NCI-H128 (cell line): Measurements from ENCODE around the gene EYS.

Experiments
- DNase-seq: peaks from one replicate; lab custom pipeline; 2025; ENCODE audit not compliant: unreplicated experiment; lab: John Stamatoyannopoulos, UW

Gene EYS

DNA sequence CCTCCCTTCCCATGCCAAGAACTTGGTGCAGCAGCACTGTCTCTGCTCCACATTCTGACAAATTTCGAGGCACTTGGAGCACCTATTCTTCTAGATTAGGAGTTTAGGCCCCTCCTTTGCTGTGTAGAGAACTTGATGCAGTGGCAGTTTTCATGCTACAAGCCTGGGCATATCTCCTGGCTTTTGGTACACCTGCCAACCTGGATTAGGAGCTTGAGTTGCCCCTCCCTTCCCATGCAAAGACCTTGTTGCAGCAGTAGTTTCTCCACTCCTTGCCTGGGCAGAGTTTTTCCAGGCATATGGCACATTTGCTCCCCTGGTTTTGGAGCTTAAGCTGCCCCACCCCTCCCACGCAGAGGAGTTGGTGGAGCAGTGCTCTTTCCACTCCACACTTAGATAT lies 956.1 kb downstream of the EYS start:
- no peak for DNase-seq

DNA sequence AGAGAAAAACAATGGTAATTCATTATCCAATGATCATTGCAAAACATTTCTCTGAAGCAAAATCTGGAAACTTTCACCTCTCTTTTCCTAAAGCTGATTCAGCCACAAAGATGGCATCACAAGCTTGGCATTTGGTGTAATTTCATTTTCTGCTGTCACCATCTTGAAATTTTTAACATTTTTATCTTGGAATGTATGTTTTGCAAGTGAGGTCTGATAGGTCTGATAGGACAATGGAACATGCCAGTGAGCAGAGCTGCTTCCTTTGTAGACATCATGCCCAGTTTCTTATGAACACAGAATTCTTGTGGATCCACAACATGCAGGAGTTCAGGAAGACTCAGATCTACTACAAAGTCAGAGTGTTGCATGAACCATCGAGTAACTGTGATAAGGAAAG lies 969.6 kb downstream of the EYS start:
- no peak for DNase-seq

DNA sequence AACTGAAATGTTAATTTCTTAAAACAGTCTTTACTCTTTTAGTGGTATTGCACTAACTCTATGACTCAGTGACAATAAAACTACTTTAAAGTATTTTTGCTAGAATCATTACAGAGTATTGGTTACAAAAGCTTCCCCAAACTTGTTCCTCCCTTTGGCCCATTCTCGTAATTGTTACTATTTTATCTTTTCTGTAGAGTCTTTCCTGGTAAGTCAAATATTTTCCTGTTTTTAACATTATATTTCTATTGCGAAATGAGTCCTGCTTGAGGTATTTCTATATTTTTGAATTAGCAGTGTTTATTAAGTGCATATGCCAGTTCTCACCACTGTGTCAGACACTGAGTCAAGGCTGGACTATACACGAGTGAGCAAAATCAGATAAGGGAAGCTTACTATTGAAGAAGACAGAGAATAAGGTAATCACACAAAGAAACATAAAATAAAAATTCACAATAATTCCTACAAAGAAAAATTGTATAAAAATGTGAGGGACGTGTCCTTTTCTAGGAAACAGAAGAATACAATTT lies 970.5 kb downstream of the EYS start:
- DNase-seq, result no peak

DNA sequence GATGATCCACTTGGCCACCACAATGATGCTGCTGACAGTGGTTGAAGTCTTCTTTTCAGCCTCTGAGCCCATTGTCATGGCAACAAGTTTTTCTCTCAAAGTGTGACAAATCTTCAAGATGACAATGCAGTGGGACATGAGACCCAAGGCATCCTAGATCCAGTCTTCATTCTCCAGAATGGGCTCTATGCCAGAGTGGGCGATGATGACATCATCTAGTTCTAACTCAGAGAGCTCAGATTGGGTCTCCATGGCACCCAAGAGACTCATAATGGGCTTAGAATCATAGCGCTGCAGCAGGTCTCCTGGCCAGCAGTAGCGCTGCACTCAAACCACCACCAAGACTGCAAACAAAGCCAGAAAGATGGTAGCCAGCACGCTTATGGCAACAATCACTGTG lies 973.6 kb downstream of the EYS start:
- DNase-seq, result no peak

DNA sequence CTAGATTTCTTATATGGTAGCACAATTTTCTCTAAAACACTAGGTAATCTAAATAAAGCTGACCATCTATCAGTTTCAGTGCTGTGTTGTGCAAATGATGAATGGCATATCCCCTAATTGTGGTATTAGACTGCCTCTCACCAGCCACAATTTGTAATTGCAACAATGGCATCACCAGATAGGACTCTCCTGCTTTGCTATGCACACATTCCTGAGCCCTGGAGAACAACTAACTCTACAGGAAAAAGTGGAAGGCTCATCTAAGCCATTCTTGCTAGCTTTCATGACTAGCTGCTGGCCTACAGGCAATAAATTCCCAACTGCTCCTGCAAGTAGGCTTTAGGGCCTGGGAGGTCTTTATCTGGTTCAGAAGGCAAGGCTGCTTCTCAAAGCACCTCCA lies 974.1 kb downstream of the EYS start:
- no peak for DNase-seq

DNA sequence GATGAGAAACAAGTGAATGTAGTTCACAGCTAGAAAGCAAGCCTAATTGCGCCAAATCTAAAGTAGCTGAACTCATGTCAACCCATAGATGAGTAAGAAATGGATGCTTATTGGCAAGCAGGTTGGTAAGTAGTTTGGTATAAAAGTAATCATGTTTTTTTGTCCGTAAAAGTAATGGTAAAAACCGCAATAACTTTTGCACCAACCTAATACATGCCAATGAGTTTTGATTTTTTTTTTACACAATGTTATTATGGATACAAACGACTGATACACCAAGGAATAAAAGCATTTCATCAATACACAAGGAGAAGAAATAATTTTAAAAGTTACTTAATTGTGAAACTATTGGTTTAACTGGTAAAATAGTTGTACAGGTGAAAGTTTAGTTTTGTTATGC lies 977.5 kb downstream of the EYS start:
- no peak for DNase-seq

DNA sequence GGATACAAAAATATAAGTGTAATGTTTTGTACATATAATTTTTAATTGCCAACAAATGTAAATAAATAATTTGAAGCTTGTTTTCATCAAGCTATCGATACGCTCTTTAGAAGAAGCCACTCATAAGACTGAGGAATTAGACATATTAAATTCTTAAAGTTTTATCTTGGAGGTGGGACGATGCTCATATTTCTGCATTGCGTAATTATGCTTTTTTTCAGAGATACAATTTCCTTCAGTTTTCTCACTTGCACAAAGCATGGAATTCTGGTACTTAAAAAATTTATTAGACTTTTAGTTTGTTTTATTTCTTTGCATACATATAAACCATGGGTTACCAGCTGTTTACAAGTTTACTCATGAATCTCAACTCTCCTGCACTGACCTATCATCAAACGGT lies 980.0 kb downstream of the EYS start:
- no peak for DNase-seq

DNA sequence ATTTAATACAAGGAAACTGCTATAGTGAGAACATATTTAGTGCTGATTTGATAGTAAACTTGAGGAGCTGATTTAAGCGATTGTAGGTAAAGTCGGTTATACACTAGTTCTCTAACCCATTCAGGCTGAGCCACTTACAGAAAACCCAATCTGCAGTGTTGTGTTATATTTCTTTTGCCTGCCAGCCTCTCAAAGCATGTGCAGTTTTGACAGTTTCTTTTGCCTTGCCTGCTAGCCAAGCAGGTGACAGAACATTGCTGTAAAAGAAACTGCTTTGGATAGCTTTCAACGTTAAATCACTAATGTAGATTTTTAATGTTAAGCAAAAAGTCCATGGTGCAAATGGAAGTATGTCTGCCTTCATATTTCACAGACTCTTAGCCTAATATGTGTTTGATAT lies 982.9 kb downstream of the EYS start:
- no peak for DNase-seq

DNA sequence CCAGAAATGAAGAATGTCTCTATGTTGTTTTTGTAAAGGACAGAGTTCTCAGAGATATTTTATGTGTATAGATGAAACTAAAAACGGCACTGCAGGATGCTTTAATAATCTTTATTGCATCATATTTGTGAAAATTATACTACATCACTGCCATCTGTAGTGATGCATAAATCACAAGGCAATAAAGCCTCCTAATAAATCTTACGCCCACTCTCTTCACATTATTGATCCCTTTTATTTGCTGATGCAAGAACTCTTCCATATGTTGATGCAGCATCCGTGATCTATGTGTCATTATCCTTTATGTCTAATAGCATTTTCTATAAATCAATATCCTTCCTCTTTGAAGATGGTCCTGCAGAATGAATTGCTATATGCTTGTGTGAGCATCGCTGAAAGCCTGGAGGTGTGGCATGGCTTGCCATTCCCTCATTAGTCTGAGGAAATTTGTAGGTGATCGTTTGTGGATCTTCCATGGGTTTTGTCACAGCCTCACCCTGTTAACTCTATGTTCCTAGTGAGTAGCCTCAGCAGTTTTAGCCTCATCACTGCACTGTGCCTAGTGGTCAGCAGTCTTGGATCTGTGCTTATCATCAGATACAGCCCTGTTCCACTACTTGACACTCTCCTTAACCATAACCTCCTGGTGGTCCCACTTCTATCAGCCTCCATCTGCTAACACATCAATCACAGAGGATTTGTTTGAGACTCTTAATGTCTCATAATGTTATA lies 983.5 kb downstream of the EYS start:
- no peak for DNase-seq

DNA sequence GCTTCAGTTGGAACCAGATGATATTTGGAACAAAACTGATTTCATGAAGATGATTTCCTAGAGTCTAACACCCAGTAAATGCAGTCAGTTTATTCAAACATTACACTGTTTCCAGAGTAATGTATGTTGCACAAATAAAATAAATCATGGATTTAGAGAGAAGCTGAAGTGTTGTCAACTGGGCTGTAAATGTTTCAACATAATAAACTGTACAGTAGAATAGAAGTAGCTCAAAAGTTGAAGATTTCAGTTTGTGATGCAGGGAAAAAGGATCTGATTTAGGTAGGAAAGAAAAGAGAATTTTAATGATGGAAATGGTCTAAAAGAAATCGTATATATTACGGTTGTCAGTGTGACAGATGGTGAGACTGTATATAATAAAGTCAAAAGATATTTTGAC lies 985.2 kb downstream of the EYS start:
- DNase-seq, result no peak

DNA sequence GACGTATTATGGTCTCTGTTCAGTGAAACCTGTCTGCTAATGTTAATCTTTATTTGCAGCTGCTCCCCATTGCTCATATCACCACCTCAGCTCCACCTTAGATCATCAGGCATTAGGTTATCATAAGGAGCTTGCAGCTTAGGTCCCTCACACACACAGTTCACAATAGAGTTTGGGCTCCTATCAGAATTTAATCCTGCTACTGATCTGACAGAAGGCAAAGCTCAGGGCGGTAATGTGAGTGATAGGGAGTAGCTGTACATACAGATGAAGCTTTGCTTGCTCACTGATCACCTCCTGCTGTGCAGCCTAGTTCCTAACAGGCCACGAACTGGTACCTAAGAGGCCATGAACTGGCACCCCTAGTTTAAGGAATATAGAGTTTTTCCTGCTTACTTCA lies 989.7 kb downstream of the EYS start:
- DNase-seq, result no peak

DNA sequence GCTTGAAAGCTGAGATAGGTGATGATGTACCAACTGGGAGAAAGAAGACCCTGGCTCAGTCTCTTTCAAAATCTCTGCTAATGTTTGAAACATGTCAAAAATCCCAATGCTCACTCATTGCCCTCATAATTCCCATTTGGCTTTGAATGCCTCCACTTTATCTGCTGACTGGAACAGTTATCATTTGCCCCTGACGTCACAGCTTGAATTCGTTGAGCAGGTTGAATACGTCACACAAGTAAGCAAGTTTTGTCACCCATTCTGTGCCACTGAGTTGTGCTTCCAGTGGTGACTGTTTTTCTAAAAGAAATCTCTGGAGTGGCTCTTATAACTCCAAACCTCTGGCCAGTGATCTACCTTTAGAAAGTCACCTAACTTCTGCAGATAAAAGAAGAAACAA lies 991.4 kb downstream of the EYS start:
- DNase-seq, result no peak

DNA sequence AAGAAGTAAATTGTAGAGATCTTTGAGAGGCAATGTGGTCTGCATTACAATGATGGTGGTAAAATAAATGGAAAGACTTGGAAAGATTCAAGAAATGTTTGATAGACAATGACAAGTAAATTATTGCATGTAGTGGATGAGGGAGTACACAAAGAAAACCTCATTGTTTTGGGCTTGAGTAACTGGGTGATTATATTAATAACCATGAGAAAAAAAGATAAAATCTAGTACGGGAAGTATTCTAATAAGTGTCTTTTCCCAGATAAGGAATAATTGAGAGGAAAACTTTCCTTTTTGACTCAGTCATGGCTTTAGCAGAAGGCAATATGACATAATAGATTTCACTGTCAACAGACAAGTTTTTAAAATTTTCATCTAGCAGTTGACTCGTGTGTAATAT lies 993.0 kb downstream of the EYS start:
- DNase-seq, result no peak

DNA sequence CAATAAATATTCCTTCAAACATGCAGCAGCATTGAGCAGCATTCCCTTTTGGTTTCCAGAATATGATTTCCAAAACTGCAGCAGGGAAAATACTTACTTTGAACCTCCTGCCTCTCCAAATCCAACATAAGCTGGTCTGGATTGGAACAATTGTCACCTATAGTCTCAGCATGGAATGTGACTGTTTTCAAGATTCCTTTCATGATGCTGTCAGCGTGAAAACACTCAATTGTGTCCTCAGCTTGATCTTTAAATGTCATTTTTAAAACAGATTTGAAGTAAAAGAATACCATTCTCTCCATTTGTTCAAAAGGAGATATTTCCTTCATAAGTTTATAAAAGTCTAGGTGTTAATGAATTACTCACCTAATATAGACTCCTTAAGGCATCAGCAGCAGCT lies 993.9 kb downstream of the EYS start:
- DNase-seq, result no peak

DNA sequence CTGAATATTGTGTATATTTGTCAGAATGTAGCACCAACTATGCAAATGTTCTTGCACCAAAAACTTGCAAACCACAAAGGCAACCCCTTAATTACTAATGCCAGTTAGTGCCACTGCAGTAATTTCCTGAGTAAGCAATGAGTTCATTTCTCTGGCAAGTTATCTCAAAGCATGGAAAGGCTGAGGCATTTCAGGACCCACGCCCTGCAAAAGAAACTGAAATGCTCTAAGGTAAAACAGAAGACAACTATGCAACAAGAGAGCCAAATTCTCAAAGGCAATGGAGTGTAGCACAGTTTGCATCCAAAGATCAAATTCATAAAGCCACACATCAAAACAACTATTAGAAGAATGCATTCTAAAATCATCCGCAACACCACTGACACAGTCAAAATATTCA lies 994.4 kb downstream of the EYS start:
- no peak for DNase-seq

DNA sequence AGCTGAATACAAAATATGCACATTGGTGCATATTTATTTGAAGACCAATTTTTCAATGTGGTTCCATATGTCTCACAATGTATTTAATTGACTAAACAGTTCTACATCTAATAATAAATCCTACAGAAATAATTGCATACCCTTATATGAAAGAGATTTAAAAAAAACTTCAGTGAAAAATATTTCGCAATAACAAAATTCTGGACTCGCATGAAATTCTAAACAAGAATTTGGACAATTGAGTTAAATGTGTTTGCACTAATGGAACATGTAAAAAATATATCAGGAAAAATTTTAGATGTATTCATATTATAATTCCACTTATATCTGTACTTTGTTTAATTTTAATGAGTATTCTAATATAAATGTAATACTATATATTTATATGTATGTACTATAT lies 1003.1 kb downstream of the EYS start:
- no peak for DNase-seq

DNA sequence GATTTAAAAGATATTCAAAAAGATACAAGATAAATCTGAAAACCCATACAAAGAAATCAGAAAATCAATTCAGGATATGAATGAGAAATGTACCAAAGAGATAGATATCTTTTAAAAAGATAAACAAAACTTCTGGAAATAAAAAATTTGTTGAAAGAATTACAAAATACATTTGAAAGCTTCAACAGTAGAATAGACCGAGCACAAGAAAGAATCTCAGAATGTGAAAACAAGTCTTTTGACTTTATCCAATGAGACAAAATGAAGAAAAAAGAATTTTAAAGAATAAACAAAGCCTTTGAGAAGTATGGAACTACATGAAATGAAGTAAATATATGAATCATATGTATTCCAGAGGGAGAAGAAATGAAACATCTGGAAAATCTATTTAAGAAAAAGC lies 1011.0 kb downstream of the EYS start:
- DNase-seq, result no peak

DNA sequence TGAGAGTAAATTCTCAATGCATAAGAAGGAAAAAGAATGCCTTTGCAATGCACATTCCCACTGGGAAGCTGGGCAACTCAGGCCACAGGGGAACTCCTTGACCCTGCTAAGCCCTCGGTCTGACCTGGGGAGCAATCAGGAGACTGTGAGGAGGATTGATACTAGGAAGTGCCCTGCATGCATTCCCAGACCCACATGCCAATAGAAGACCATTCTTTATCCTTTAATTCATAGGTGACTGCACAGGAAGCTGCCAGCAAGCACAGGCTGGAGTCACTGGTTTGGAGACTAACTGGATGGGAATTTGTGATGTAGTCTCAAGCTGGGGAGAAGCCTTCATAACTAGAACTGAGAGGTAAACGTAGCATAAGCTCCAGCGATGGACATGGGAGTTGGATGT lies 1012.7 kb downstream of the EYS start:
- DNase-seq, result no peak

DNA sequence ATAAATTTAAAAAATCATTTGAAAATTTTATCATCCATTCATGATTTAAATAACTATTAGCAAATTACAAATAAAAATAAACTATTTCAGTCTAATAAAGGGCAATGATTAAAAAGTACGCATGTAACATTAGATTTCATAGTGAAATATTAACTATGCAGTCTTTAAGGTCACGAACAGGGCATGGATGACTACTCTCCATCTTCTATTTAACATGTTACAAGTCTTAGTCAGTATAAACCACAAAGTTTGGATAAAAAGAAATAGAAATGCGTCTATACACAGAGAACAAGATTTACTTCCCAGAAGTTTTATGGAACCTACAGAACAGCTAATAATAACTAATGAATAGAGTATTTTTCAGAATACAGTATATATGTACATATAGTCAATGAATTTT lies 1016.0 kb downstream of the EYS start:
- no peak for DNase-seq

DNA sequence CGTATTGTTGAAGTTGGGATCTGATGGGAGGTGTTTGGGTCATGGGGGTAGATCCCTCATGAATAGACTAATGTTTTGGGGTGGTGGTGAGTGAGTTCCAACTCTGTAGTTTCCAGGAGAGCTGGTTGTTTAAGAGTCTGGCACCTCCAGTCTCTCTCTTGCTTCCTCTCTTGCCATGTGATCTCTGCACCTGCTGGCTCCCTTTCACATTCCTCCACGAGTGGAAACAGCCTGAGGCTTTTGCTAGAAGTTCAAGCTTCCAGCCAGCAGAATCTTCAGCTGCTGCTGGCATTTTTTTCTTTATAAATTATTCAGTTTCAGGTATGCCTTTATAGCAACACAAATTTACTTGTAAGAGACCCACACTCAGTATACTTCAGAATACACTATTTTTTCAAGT lies 1021.6 kb downstream of the EYS start:
- DNase-seq, result no peak

DNA sequence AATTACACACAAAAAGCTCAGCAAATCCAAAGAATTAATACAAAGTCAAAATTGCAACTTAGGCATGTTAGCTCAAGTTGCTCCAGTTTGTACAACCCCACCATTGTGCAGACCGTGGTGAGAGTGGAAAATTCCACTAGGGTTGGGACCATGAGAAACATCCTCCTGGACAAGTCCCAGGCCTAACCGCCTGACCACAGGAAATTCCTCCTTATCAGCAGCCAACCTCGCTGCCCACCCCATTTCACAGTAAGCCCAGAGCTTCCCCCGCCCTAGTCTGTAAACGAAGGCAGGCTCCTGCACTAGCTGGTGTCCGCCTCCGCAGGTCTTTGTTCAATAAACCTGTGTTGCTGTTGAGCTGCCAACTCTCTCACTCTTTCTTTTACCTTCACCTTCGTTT lies 1023.3 kb downstream of the EYS start:
- no peak for DNase-seq

DNA sequence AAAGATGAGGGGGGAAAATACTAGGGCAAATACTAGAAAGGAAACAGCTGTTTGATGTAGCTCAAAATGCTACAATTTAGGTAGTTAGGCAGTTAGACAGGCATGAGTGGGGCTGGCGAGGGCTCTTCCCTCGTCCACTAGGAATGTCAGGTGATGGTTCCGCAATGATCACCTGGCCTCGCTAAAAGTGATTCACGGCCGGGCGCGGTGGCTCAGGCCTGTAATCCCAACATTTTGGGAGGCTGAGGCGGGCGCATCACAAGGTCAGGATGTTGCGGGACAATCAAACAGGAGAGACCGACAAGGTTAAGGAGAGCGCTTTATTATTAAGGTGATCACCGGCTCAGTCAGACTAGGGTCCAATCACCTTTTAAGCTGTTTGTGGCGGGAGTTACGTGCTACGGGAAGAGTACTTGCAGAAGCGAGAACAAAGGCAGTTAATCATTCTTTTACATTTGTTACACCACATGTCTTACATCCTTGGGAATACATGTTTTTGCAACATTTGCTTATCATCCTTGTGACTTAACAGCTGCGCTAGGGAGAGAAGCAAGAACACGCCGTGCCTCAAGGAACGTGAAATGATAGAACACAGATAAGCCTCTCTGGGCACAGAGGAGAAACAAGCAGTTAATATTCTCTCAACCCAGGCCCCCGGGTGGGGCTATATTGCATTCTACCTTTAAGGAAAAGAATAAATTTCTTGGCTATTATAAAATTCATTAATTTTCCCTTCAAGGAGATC lies 1025.4 kb downstream of the EYS start:
- DNase-seq, result no peak

DNA sequence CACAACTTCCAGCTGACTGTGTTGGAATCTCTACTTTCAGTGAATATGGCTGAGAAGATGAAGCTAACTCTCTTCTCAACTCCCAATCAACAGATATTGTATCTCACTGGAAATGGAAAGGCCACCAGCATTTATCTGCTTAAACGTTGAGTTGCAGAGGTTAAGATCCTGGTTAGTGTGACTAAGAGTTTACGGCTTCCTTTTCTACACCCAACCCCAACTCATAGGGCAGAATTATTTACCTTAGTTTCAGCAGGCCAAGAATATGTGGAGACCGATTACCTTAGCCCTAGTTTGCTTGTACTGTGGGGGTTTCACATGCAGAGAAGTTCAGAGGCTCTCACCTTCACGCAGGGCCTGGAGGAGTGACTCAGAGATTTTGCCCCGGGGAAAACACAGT lies 1026.6 kb downstream of the EYS start:
- no peak for DNase-seq
